H9 (cell line): ENCODE results near the gene CTDNEP1. TPM values are rescaled to one million over a fixed set of nuclear protein-coding genes. Genes with fewer than 3 reads are reported as not detected.

Experiments
- DNase-seq: peaks from one replicate; pipeline ENCODE4 v3.0.0-alpha.2; 2017
- H2AFZ ChIP-seq: one replicate; pipeline ENCODE4 v1.6.1; 2013; ENCODE audit warnings: mild to moderate bottlenecking, low read length, control low read depth, moderate library complexity
- H2AK5ac ChIP-seq: 2 replicates; pipeline ENCODE4 v1.6.1; 2013; ENCODE audit warnings: low read length, control low read depth, mixed read lengths; ENCODE audit not compliant: insufficient read length
- H2BK120ac ChIP-seq: one replicate; pipeline ENCODE4 v1.6.1; 2013; ENCODE audit warnings: low read depth, mild to moderate bottlenecking, low read length, control low read depth, inconsistent platforms; ENCODE audit not compliant: poor library complexity, severe bottlenecking
- H2BK12ac ChIP-seq: 2 replicates; pipeline ENCODE4 v1.6.1; 2013; ENCODE audit warnings: low read length, control low read depth, mixed read lengths, low read depth; ENCODE audit not compliant: insufficient read length
- H2BK15ac ChIP-seq: 2 replicates; pipeline ENCODE4 v1.6.1; 2013; ENCODE audit warnings: low read depth, low read length, control low read depth
- H2BK20ac ChIP-seq: one replicate; pipeline ENCODE4 v1.6.1; 2013; ENCODE audit warnings: low read depth, mild to moderate bottlenecking, low read length, control low read depth, inconsistent platforms; ENCODE audit not compliant: poor library complexity, severe bottlenecking
- H2BK5ac ChIP-seq: 2 replicates; pipeline ENCODE4 v1.6.1; 2013; ENCODE audit warnings: low read length, control low read depth, mixed read lengths; ENCODE audit not compliant: insufficient read length
- H3K14ac ChIP-seq: 2 replicates; pipeline ENCODE4 v1.6.1; 2013; ENCODE audit warnings: low read length, control low read depth; ENCODE audit not compliant: insufficient read depth
- H3K18ac ChIP-seq: 2 replicates; pipeline ENCODE4 v1.6.1; 2013; ENCODE audit warnings: low read depth, mild to moderate bottlenecking, mixed read lengths, low read length, control low read depth; ENCODE audit not compliant: insufficient read length
- H3K23ac ChIP-seq: 2 replicates; pipeline ENCODE4 v1.6.1; 2013; ENCODE audit warnings: low read length, control low read depth, mixed read lengths, low read depth; ENCODE audit not compliant: insufficient read length
- H3K23me2 ChIP-seq: 2 replicates; pipeline ENCODE4 v1.6.1; 2013; ENCODE audit warnings: low read depth, mild to moderate bottlenecking, mixed read lengths, low read length, control low read depth; ENCODE audit not compliant: insufficient read length, poor library complexity, severe bottlenecking
- H3K27ac ChIP-seq: 2 replicates; pipeline ENCODE4 v1.5.1; 2013; ENCODE audit warnings: low read length, control low read depth, mixed read lengths, low read depth; ENCODE audit not compliant: insufficient read length
- H3K27me3 ChIP-seq: 2 replicates; pipeline ENCODE4 v1.6.1; 2013; ENCODE audit warnings: low read length, control low read depth, inconsistent platforms; ENCODE audit not compliant: insufficient read depth
- H3K4ac ChIP-seq: 2 replicates; pipeline ENCODE4 v1.6.1; 2013; ENCODE audit warnings: low read depth, mild to moderate bottlenecking, control low read depth, inconsistent platforms, low read length, moderate library complexity
- H3K4me1 ChIP-seq: 2 replicates; pipeline ENCODE4 v1.6.1; 2013; ENCODE audit warnings: low read length, control low read depth, inconsistent platforms; ENCODE audit not compliant: insufficient read depth
- H3K4me2 ChIP-seq: 2 replicates; pipeline ENCODE4 v1.6.1; 2013; ENCODE audit warnings: low read length, control low read depth, mixed read lengths; ENCODE audit not compliant: insufficient read length, insufficient read depth
- H3K56ac ChIP-seq: 2 replicates; pipeline ENCODE4 v1.6.1; 2013; ENCODE audit warnings: low read depth, mild to moderate bottlenecking, mixed read lengths, low read length, control low read depth; ENCODE audit not compliant: insufficient read length
- H3K79me1 ChIP-seq: 2 replicates; pipeline ENCODE4 v1.6.1; 2013; ENCODE audit warnings: low read depth, mild to moderate bottlenecking, moderate library complexity, low read length, control low read depth, inconsistent platforms; ENCODE audit not compliant: insufficient read depth, poor library complexity, severe bottlenecking
- H3K79me2 ChIP-seq: 2 replicates; pipeline ENCODE4 v1.6.1; 2013; ENCODE audit warnings: low read length, control low read depth, inconsistent platforms; ENCODE audit not compliant: insufficient read depth
- H3K9ac ChIP-seq: 2 replicates; pipeline ENCODE4 v1.6.1; 2013; ENCODE audit warnings: low read length, control low read depth, mixed read lengths; ENCODE audit not compliant: insufficient read length; ENCODE audit errors: extremely low read depth
- H3K9me3 ChIP-seq: one replicate; pipeline ENCODE4 v1.6.1; 2013; ENCODE audit warnings: low read depth, low read length, inconsistent platforms; ENCODE audit not compliant: control insufficient read depth
- H3T11ph ChIP-seq: one replicate; pipeline ENCODE4 v1.6.1; 2013; ENCODE audit warnings: mild to moderate bottlenecking, low read length, control low read depth, inconsistent platforms
- H4K20me1 ChIP-seq: one replicate; pipeline ENCODE4 v1.6.1; 2013; ENCODE audit not compliant: control insufficient read depth, insufficient read length, insufficient read depth
- H4K5ac ChIP-seq: 2 replicates; pipeline ENCODE4 v1.6.1; 2013; ENCODE audit warnings: low read depth, mild to moderate bottlenecking, mixed read lengths, low read length, control low read depth; ENCODE audit not compliant: insufficient read length
- H4K8ac ChIP-seq: replicated peaks from 2 replicates; pipeline ENCODE4 v1.6.1; 2013; ENCODE audit warnings: low read length, control low read depth, mixed read lengths, low read depth; ENCODE audit not compliant: insufficient read length
- H4K91ac ChIP-seq: 2 replicates; pipeline ENCODE4 v1.6.1; 2013; ENCODE audit warnings: low read depth, mild to moderate bottlenecking, moderate library complexity, mixed read lengths, low read length, control low read depth; ENCODE audit not compliant: insufficient read length
- H3K27ac Mint-ChIP-seq, 3 experiments: 2 replicates in 2 of 3; 3 replicates in 1 of 3; pipeline ENCODE4 v1.8.0; 2020 to 2021; ENCODE audit warnings: mixed read lengths in 3 of 3, mild to moderate bottlenecking in 1 of 3, moderate library complexity in 1 of 3
- H3K27me3 Mint-ChIP-seq: 2 replicates; pipeline ENCODE4 v1.8.0; 2021; ENCODE audit warnings: low read depth, mild to moderate bottlenecking, moderate library complexity, mixed read lengths
- H3K36me3 Mint-ChIP-seq, 3 experiments: 2 replicates in 2 of 3; 3 replicates in 1 of 3; pipeline ENCODE4 v1.8.0; 2020 to 2021; ENCODE audit warnings: low read depth in 3 of 3, mixed read lengths in 3 of 3; ENCODE audit not compliant: insufficient read depth in 1 of 3
- H3K4me1 Mint-ChIP-seq, 2 experiments: 2 replicates each; pipeline ENCODE4 v1.8.0; 2020; ENCODE audit warnings: mixed read lengths in 2 of 2
- H3K4me3 Mint-ChIP-seq, 2 experiments: 2 replicates in 1 of 2; 3 replicates in 1 of 2; pipeline ENCODE4 v1.8.0; 2020 to 2021; ENCODE audit warnings: mild to moderate bottlenecking in 2 of 2, mixed read lengths in 2 of 2, moderate library complexity in 1 of 2
- H3K9me3 Mint-ChIP-seq, 2 experiments: 2 replicates in 1 of 2; 3 replicates in 1 of 2; pipeline ENCODE4 v1.8.0; 2020; ENCODE audit warnings: mild to moderate bottlenecking in 2 of 2, mixed read lengths in 2 of 2, moderate library complexity in 1 of 2
- CTCF ChIP-seq: fragments of 200-600 bp; sonication (generic); conservative IDR thresholded peaks from 3 replicates; pipeline ENCODE4 v1.8.0; 2021; ENCODE audit warnings: antibody characterized with exemption, mild to moderate bottlenecking
- WGBS: extraction: QIAGEN DNeasy Blood & Tissue Kit; methylation state at CpG from one replicate; pipeline ENCODE4 v1.1.7; 2013; ENCODE audit warnings: missing lambda C conversion rate, low lambda C conversion rate, mixed read lengths; ENCODE audit not compliant: insufficient read length; ENCODE audit errors: extremely low coverage; 5-methylcytosine and 5-hydroxymethylcytosine counted together
- total RNA-seq: library from RNA; stranded (reverse); gene quantifications from 2 replicates; pipeline ENCODE4 v1.2.1, GENCODE V29; 2021

The CTDNEP1 gene
- total RNA-seq, 1 experiment from 2014 or later, result 134 TPM

GRCh38 chr17:7296189-7296861 is 44.8 kb upstream of the CTDNEP1 start:
- peaks cover 74% of the 10 kb centered on the region for H3K27me3 Mint-ChIP-seq
- H3K27ac Mint-ChIP-seq, result no peak overlapping the region; a peak in 1 of 7 replicates
- peaks cover 0 to 3% (median 0%) of the 10 kb centered on the region in 3 experiments; a peak in 2 of 7 replicates for H3K36me3 Mint-ChIP-seq
- no peak overlapping the region for H2BK15ac ChIP-seq
- no peak overlapping the region for H4K5ac ChIP-seq
- H3K4me1 Mint-ChIP-seq, result peaks cover 10 to 22% of the 10 kb centered on the region in 2 experiments
- H3K9ac ChIP-seq, result no peak overlapping the region
- no peak overlapping the region for H3K56ac ChIP-seq
- no peak overlapping the region for H2AK5ac ChIP-seq
- no peak overlapping the region for H2BK5ac ChIP-seq
- H2AFZ ChIP-seq, result no peak overlapping the region
- no peak overlapping the region for H3K4ac ChIP-seq
- H2BK120ac ChIP-seq, result no peak overlapping the region
- H3K14ac ChIP-seq, result no peak overlapping the region
- H4K91ac ChIP-seq, result no peak overlapping the region
- H3K23ac ChIP-seq, result no peak overlapping the region
- peak overlapping the region; percentile 28 for H3K18ac ChIP-seq
- no peaks in the 10 kb centered on the region for H3K79me2 ChIP-seq
- H4K8ac ChIP-seq, result no peak overlapping the region
- no CpG with 5 or more reads among the region's 51 CpGs for WGBS
- H4K20me1 ChIP-seq, result no peaks in the 10 kb centered on the region
- TF ChIP-seq CTCF, result peak; percentile 97
- DNase-seq, result peak; percentile 96
- H3K9me3 Mint-ChIP-seq, result peaks cover 3% of the 10 kb centered on the region in 2 experiments; a peak in 3 of 5 replicates
- no peaks in the 10 kb centered on the region for H3K9me3 ChIP-seq
- H3T11ph ChIP-seq, result no peak overlapping the region
- H3K4me2 ChIP-seq, result peak overlapping the region; percentile 73
- H3K23me2 ChIP-seq, result peaks cover 4% of the 10 kb centered on the region
- no peak overlapping the region for H3K27ac ChIP-seq
- H2BK20ac ChIP-seq, result no peak overlapping the region
- H3K4me1 ChIP-seq, result peaks cover 4% of the 10 kb centered on the region; the same call in 1 of the 2 replicates
- H3K79me1 ChIP-seq, result no peaks in the 10 kb centered on the region
- peak overlapping the region; percentile 14 to 83; a peak in 4 of 5 replicates for H3K4me3 Mint-ChIP-seq
- H3K27me3 ChIP-seq, result peaks cover 2% of the 10 kb centered on the region
- H2BK12ac ChIP-seq, result no peak overlapping the region
